ENCODE results near the gene TNFAIP1.

Gene TNFAIP1

GRCh38 chr17:28372203-28372944, 36.8 kb downstream of the TNFAIP1 start:
- no peak for DNase-seq

DNA sequence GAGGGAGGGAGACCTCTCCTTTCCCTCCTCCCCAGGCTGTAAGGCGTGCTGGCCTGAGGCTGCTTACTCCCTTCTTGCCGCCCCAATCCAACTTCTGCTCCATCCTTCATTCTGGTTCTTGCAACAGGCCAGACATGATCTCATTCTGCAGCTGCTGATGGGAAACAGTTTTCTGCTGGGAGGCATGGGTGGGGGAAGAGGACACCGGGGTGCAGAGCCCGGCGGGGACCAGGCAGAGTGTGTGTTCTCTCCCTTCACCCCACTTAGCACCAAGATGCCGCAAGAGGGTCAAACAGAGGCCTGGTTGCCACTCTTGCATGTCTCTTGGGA, 37.3 kb downstream of the TNFAIP1 start:
- no peak for DNase-seq

- no peak for DNase-seq
These were observed 44.5 kb downstream of the TNFAIP1 start for GRCh38 chr17:28379814-28380801.

- DNase-seq = no peak
These were observed 45.7 kb downstream of the TNFAIP1 start for GRCh38 chr17:28381141-28381825.

DNA sequence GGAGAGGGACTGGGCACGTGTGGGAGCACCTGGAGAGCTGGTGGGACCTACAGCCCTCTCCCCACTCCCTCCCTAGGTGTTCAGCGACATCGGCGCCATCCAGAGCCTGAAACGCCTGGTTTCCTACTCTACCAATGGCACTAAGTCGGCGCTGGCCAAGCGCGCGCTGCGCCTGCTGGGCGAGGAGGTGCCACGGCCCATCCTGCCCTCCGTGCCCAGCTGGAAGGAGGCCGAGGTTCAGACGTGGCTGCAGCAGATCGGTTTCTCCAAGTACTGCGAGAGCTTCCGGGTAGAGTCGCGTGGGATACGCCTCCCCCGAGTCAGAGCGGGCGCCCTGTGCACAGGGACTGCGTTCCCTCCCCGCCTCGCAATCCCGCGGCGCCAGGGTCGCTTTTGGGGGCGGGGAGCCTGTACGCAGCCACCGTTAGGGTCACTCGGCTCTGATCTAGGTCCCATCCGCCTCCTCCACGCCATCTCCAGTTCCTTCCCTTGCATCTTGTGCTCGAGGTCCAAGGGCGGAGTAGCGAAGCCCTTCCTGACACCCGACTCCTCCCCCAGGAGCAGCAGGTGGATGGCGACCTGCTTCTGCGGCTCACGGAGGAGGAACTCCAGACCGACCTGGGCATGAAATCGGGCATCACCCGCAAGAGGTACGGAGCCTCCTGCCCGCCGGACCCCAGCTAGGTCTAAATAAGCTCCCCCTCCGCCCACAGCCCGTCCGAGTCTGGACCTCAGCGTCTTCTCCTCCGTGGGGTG, 48.9 kb downstream of the TNFAIP1 start:
- DNase-seq = peak; percentile 41

DNA sequence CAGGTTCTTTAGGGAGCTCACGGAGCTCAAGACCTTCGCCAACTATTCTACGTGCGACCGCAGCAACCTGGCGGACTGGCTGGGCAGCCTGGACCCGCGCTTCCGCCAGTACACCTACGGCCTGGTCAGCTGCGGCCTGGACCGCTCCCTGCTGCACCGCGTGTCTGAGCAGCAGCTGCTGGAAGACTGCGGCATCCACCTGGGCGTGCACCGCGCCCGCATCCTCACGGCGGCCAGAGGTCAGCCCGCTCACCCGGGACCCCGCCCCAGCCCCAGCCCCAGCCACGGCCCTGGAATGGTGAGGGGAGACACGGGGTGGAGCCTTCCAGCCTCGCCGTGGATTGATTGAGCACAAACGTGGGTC, 49.5 kb downstream of the TNFAIP1 start:
- no peak for DNase-seq

- DNase-seq = no peak
These were observed 49.8 kb downstream of the TNFAIP1 start for GRCh38 chr17:28385406-28385805.

GRCh38 chr17:28386391-28386790, 50.8 kb downstream of the TNFAIP1 start:
- DNase-seq = no peak

DNA sequence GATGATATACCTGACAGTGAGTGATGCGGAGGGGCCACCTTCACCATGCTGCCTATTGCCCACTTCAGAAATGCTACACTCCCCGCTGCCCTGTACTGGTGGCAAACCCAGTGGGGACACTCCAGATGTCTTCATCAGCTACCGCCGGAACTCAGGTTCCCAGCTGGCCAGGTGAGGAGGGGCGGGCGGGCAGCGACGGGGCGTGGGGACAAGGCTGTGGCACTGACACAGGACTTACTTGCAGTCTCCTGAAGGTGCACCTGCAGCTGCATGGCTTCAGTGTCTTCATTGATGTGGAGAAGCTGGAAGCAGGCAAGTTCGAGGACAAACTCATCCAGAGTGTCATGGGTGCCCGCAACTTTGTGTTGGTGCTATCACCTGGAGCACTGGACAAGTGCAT, 52.5 kb downstream of the TNFAIP1 start:
- no peak for DNase-seq

DNA sequence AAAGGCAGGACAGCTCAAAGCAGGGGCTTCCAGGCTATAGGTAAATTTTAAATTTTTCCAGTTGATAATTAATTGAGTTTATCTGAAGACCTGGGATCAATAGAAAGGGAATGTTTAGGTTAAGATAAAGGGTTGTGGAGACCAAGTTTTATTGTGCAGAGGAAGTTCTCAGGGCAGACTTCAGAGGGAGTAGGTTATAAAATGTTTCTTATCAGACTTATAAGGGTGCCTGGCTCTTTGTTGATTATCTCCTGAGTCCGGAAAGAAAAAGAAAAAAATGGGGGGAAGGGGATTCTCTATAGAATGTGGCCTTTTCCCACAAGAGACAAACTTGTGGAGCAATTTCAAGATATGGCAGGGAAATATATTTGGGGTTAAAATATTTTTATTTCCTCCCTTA, 54.6 kb downstream of the TNFAIP1 start:
- no peak for DNase-seq

DNA sequence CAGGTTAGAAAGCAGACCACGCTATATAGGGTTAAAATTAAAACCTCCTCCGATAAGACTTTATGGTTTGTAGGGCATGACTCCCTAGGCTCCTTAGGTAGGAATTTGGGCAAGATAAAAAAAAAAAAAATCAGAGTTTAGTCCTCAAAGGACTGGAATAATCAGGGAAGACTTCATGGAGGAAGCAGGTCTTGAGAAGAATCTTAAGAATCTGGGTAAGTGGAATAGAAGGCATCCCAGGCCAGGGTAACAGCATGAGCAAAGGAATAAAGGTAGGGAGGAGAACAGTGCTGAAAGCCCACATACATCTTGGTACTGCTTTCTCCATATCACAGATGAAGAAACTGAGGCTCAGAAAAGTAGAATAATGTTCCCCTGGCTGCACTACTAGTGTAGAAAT, 55.0 kb downstream of the TNFAIP1 start:
- no peak for DNase-seq

- DNase-seq = no peak
These were observed 55.4 kb downstream of the TNFAIP1 start for GRCh38 chr17:28390984-28391383.

- no peak for DNase-seq
These were observed 55.8 kb downstream of the TNFAIP1 start for GRCh38 chr17:28391401-28391800.

GRCh38 chr17:28392491-28392890, 56.9 kb downstream of the TNFAIP1 start:
- no peak for DNase-seq

- DNase-seq = no peak
These were observed 59.0 kb downstream of the TNFAIP1 start for GRCh38 chr17:28394337-28395116.

DNA sequence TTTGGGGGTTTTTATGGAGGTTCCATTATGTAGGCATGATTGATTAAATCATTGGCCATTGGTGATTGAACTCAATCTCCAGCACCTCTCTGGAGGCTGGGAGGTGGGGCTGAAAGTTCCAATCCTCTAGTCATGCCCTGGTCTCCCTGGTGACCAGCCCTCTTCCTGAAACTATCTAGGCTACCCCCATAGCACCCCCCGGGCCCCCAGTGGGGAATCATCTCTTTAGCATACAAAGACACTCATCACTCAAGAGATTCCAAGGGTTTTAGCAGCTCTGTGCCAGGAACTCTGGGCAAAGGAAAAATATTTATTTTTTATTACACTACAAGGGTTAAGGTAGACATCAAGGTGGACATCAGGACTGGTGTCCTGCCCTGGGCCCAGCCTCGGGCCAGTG, 59.9 kb downstream of the TNFAIP1 start:
- no peak for DNase-seq

- no peak for DNase-seq
These were observed 60.4 kb downstream of the TNFAIP1 start for GRCh38 chr17:28395968-28396367.
